ENCODE results near the gene POM121L12. TPM values are rescaled to one million over a fixed set of nuclear protein-coding genes. Genes with fewer than 3 reads are reported as not detected.

The POM121L12 gene
- total RNA-seq, 2 experiments from 2014 or later: not detected

GRCh38 chr7:53059591-53059990 is 24.2 kb downstream of the POM121L12 start:
- POLR2A ChIA-PET: no interaction called here
- no peaks in the 10 kb centered on the region for H3K36me3 Mint-ChIP-seq (ENCODE audit: low read depth)
- ATAC-seq (no peak), DNase-seq (no peak)
- H3K9me3 Mint-ChIP-seq (ENCODE audit: insufficient read depth): peaks cover 24% of the 10 kb centered on the region
- H3K27ac Mint-ChIP-seq: no peak overlapping the region
- H3K4me1 Mint-ChIP-seq (ENCODE audit: low read depth): no peaks in the 10 kb centered on the region
- H3K4me3 Mint-ChIP-seq: no peak overlapping the region
- CTCF ChIA-PET: no interaction called here
- H3K27me3 Mint-ChIP-seq (ENCODE audit: low read depth): no peaks in the 10 kb centered on the region

GRCh38 chr7:53060066-53060465 is 24.6 kb downstream of the POM121L12 start:
- CTCF ChIA-PET: no interaction called here
- Mint-ChIP-seq H3K36me3 (ENCODE audit: low read depth) (no peaks in the 10 kb centered on the region), H3K27ac (no peak overlapping the region), H3K4me3 (no peak overlapping the region), H3K9me3 (ENCODE audit: insufficient read depth) (peaks cover 24% of the 10 kb centered on the region), H3K4me1 (ENCODE audit: low read depth) (no peaks in the 10 kb centered on the region), H3K27me3 (ENCODE audit: low read depth) (no peaks in the 10 kb centered on the region)
- POLR2A ChIA-PET: no interaction called here
- DNase-seq: no peak
- ATAC-seq: no peak

GRCh38 chr7:53062796-53063195 is 27.4 kb downstream of the POM121L12 start:
- DNase-seq: no peak
- ATAC-seq: no peak
- H3K36me3 Mint-ChIP-seq (ENCODE audit: low read depth): no peaks in the 10 kb centered on the region
- H3K4me3 Mint-ChIP-seq: no peak overlapping the region
- ChIA-PET POLR2A (no interaction called here), CTCF (no interaction called here)
- no peak overlapping the region for H3K27ac Mint-ChIP-seq
- no peaks in the 10 kb centered on the region for H3K27me3 Mint-ChIP-seq (ENCODE audit: low read depth)
- H3K4me1 Mint-ChIP-seq (ENCODE audit: low read depth): no peaks in the 10 kb centered on the region
- H3K9me3 Mint-ChIP-seq (ENCODE audit: insufficient read depth): peaks cover 21% of the 10 kb centered on the region

GRCh38 chr7:53068673-53069072 is 33.2 kb downstream of the POM121L12 start:
- no peaks in the 10 kb centered on the region for H3K4me1 Mint-ChIP-seq (ENCODE audit: low read depth)
- H3K27ac Mint-ChIP-seq: no peak overlapping the region
- POLR2A ChIA-PET: no interaction called here
- H3K4me3 Mint-ChIP-seq: no peak overlapping the region
- H3K9me3 Mint-ChIP-seq (ENCODE audit: insufficient read depth): peaks cover 19% of the 10 kb centered on the region
- CTCF ChIA-PET: no interaction called here
- no peaks in the 10 kb centered on the region for H3K36me3 Mint-ChIP-seq (ENCODE audit: low read depth)
- ATAC-seq (no peak), DNase-seq (no peak)
- no peaks in the 10 kb centered on the region for H3K27me3 Mint-ChIP-seq (ENCODE audit: low read depth)

GRCh38 chr7:53070883-53071282 is 35.5 kb downstream of the POM121L12 start:
- Mint-ChIP-seq H3K36me3 (ENCODE audit: low read depth) (no peaks in the 10 kb centered on the region), H3K4me3 (no peak overlapping the region), H3K9me3 (ENCODE audit: insufficient read depth) (peaks cover 17% of the 10 kb centered on the region), H3K4me1 (ENCODE audit: low read depth) (no peaks in the 10 kb centered on the region), H3K27ac (no peak overlapping the region), H3K27me3 (ENCODE audit: low read depth) (no peaks in the 10 kb centered on the region)
- DNase-seq (no peak), ATAC-seq (no peak)
- ChIA-PET CTCF (no interaction called here), POLR2A (no interaction called here)
